Peyer's patch (tissue), 4 donors: ENCODE measurements around the gene ADAMTS12.

Experiments used
- CTCF ChIP-seq, 6 experiments: fragments of 450-650 bp in 4 of 6; fragments of 200-600 bp in 2 of 6; sonication (generic) in 1 of 6; IDR thresholded peaks; one replicate each; pipeline ENCODE4 v1.5.1; 2017 to 2019; ENCODE audit warnings: antibody characterized with exemption in 6 of 6, mild to moderate bottlenecking in 3 of 6, moderate library complexity in 1 of 6
- POLR2A ChIP-seq, 2 donors: fragments of 450-650 bp; IDR thresholded peaks; one replicate each; pipeline ENCODE4 v1.5.1; 2017; ENCODE audit warnings: antibody characterized with exemption in 2 of 2, mild to moderate bottlenecking in 2 of 2, moderate library complexity in 2 of 2

- no peak for TF ChIP-seq CTCF (IDR thresholded peaks at IDR 0.05)
- no peak for TF ChIP-seq POLR2A (IDR thresholded peaks at IDR 0.05)
These were observed 98.5 kb downstream of the ADAMTS12 start for GRCh38 chr5:33793276-33793675.
